Osteoblast (primary cell): ENCODE measurements around the gene OPN1LW. TPM values are rescaled to one million over a fixed set of nuclear protein-coding genes. Genes with fewer than 3 reads are reported as not detected.

ENCODE experiments used
- DNase-seq: peaks from one replicate; pipeline ENCODE4 v3.0.0; 2011; ENCODE audit warnings: low spot score, mixed read lengths; ENCODE audit not compliant: insufficient read length; ENCODE audit errors: missing footprints
- H2AFZ ChIP-seq: 2 replicates; pipeline ENCODE4 v1.6.0; 2011; ENCODE audit warnings: mild to moderate bottlenecking, low read length
- H3K27ac ChIP-seq: 2 replicates; pipeline ENCODE4 v1.5.1; 2011; ENCODE audit warnings: mild to moderate bottlenecking, low read depth, low read length, moderate library complexity
- H3K27me3 ChIP-seq: 2 replicates; pipeline ENCODE4 v1.6.0; 2012; ENCODE audit warnings: mild to moderate bottlenecking, control low read depth, inconsistent platforms, low read length, moderate library complexity; ENCODE audit not compliant: insufficient read depth
- H3K36me3 ChIP-seq: 2 replicates; pipeline ENCODE4 v1.5.1; 2011; ENCODE audit warnings: mild to moderate bottlenecking, low read length, control low read depth, moderate library complexity; ENCODE audit not compliant: insufficient read depth
- H3K4me1 ChIP-seq: 2 replicates; pipeline ENCODE4 v1.5.1; 2011; ENCODE audit warnings: mild to moderate bottlenecking, low read length, control low read depth, moderate library complexity; ENCODE audit not compliant: insufficient read depth
- H3K4me2 ChIP-seq: 2 replicates; pipeline ENCODE4 v1.6.0; 2011; ENCODE audit warnings: mild to moderate bottlenecking, low read length; ENCODE audit not compliant: insufficient read depth
- H3K4me3 ChIP-seq: fragments of 200-600 bp; sonication (generic); 3 replicates; pipeline ENCODE4 v1.5.1; 2012; ENCODE audit warnings: mild to moderate bottlenecking, low read length, inconsistent platforms; ENCODE audit not compliant: insufficient read depth
- H3K79me2 ChIP-seq: 2 replicates; pipeline ENCODE4 v1.6.0; 2012; ENCODE audit warnings: mild to moderate bottlenecking, low read length, control low read depth, inconsistent platforms; ENCODE audit not compliant: insufficient read depth
- H3K9me3 ChIP-seq: 2 replicates; pipeline ENCODE4 v1.5.1; 2011; ENCODE audit warnings: low read depth, low read length, control low read depth
- H4K20me1 ChIP-seq: 2 replicates; pipeline ENCODE4 v1.6.0; 2012; ENCODE audit warnings: mild to moderate bottlenecking, low read length, control low read depth; ENCODE audit not compliant: insufficient read depth
- total RNA-seq: library from RNA; depleted of rRNA; stranded (reverse); fragments of >200 nt; gene quantifications from 2 replicates; pipeline ENCODE4 v1.2.3, GENCODE V29; 2012
- TF ChIP-seq, protein P1 (sequence below): IDR thresholded peaks from 2 replicates; pipeline ENCODE4 v1.5.1; 2011; ENCODE audit warnings: mild to moderate bottlenecking, low read depth, low read length, moderate library complexity; ENCODE audit errors: extremely low read depth

The OPN1LW gene
- total RNA-seq, 1 donor = not detected

DNA sequence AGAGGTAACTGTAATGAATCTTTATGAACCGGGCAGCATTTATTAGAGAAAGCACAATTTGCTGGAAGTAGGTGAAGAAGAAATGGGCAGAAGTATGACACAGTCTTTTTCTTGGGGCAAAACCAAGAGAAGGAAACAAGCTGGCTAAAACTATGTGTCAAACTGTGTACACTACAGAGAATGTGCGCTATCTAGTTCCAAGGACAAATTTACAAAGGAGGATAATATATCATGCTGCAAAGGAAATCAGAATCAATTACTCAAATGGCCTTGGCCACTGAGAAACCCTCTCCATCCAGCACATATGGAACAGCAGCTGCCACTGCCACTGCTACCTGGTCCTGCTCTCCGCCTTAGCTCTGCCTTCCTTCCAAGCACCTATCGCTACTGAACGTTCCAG lies 29.4 kb upstream of the OPN1LW start:
- no peak for DNase-seq
- H3K27ac ChIP-seq = no peak overlapping the region
- no peaks in the 10 kb centered on the region for H3K9me3 ChIP-seq
- H3K79me2 ChIP-seq = no peaks in the 10 kb centered on the region
- no peak overlapping the region for H2AFZ ChIP-seq
- no peaks in the 10 kb centered on the region for H3K4me1 ChIP-seq
- no peaks in the 10 kb centered on the region for H4K20me1 ChIP-seq
- H3K36me3 ChIP-seq = no peaks in the 10 kb centered on the region
- H3K4me2 ChIP-seq = no peak overlapping the region
- no peak overlapping the region for H3K4me3 ChIP-seq
- H3K27me3 ChIP-seq = peaks cover 30% of the 10 kb centered on the region
- TF ChIP-seq, protein P1, sequence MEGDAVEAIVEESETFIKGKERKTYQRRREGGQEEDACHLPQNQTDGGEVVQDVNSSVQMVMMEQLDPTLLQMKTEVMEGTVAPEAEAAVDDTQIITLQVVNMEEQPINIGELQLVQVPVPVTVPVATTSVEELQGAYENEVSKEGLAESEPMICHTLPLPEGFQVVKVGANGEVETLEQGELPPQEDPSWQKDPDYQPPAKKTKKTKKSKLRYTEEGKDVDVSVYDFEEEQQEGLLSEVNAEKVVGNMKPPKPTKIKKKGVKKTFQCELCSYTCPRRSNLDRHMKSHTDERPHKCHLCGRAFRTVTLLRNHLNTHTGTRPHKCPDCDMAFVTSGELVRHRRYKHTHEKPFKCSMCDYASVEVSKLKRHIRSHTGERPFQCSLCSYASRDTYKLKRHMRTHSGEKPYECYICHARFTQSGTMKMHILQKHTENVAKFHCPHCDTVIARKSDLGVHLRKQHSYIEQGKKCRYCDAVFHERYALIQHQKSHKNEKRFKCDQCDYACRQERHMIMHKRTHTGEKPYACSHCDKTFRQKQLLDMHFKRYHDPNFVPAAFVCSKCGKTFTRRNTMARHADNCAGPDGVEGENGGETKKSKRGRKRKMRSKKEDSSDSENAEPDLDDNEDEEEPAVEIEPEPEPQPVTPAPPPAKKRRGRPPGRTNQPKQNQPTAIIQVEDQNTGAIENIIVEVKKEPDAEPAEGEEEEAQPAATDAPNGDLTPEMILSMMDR = no peak

DNA sequence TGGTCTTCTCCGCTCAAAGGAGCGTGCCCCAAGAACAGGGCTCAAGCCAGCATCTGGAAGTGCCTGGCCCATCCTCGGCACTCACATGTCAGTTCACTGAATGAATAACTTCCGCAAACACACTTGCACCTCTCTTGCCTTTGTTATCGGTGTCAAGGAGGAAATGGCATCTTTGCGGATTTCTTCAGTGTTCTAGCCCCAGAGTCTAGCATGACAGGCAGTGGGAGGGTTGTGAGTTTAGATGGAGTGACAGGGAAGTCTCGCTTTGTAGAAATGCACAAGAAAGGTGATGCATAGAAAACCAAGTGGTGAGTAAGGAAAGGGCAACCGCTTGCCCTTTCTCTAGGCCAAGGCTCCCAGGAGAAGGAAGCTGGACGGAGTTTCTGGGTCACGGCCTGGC lies 29.0 kb upstream of the OPN1LW start:
- H3K27me3 ChIP-seq = peaks cover 30% of the 10 kb centered on the region
- no peaks in the 10 kb centered on the region for H4K20me1 ChIP-seq
- no peak overlapping the region for H2AFZ ChIP-seq
- no peaks in the 10 kb centered on the region for H3K9me3 ChIP-seq
- no peaks in the 10 kb centered on the region for H3K36me3 ChIP-seq
- no peaks in the 10 kb centered on the region for H3K4me1 ChIP-seq
- no peak overlapping the region for H3K4me2 ChIP-seq
- H3K79me2 ChIP-seq = no peaks in the 10 kb centered on the region
- no peak overlapping the region for H3K4me3 ChIP-seq
- no peak for DNase-seq
- TF ChIP-seq, protein P1 = no peak
- H3K27ac ChIP-seq = no peak overlapping the region

DNA sequence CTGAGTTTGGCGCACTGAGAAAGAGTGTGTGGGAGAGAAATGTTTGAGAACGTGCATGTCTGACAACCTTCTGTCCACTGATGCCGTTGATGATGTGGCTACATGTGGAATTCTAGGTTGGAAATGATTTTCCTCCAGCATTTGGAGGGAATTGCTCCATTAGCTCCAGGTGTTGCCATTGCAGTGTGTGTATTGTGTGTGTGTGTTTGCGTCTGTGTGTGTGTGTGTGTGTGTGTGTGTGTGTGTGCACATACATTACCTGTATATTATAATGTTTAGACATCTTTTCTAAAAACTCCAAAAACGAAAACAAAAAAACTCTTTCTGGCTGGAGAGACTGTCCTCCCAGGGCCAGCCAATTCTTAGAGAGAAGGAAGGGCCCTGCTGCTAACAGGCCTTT lies 28.3 kb upstream of the OPN1LW start:
- no peak for DNase-seq
- TF ChIP-seq, protein P1 = no peak
- Histone ChIP-seq H3K36me3 (no peaks in the 10 kb centered on the region), H4K20me1 (no peaks in the 10 kb centered on the region), H3K4me1 (no peaks in the 10 kb centered on the region), H3K27me3 (peaks cover 30% of the 10 kb centered on the region), H3K79me2 (no peaks in the 10 kb centered on the region), H3K9me3 (no peaks in the 10 kb centered on the region), H3K4me3 (no peak overlapping the region), H3K27ac (no peak overlapping the region), H2AFZ (no peak overlapping the region), H3K4me2 (no peak overlapping the region)

DNA sequence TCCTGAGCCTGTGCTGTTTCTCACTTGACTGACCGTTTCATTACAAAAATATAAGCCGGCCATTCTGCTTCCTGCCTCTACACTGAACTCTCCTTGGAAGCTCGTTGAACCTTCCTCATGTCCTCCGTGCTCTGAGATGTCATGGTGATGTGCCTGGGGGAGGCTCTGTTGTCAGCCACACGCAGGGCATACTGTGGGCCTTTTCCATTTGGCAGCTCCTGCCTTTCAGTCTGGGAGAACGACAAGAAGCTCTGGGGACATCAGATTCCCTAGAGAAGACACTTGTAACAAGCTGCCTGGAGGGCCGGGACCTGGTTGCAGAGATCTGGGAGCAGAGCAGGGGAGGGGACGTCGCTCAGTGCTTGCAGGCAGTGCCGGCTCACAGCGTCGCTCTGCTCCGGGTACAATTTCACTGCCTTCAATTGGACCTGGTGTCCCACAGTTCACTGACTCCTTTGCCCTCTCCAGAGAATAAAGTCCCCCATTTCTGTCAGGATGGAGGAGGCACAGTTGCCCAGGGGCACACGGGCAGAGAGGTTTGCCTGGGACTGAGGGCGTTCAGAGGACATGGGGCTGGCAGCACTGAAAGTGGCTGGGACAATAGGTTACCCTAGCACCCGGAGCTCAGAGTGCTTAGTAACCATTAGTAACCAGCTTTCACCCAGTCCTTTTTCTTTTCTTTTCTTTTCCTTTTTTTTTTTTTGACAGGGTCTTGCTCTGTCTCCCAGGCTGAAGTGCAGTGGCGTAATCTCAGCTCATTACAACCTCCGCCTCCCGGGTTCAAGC lies 27.4 kb upstream of the OPN1LW start:
- Histone ChIP-seq H3K9me3 (no peaks in the 10 kb centered on the region), H3K27ac (no peak overlapping the region), H4K20me1 (no peaks in the 10 kb centered on the region), H3K4me3 (no peak overlapping the region), H3K79me2 (no peaks in the 10 kb centered on the region), H3K4me1 (no peaks in the 10 kb centered on the region), H3K27me3 (peaks cover 30% of the 10 kb centered on the region), H3K36me3 (no peaks in the 10 kb centered on the region), H2AFZ (no peak overlapping the region), H3K4me2 (no peak overlapping the region)
- TF ChIP-seq, protein P1 = no peak
- no peak for DNase-seq
